ENCODE results near the gene PHKB.

The PHKB gene

DNA sequence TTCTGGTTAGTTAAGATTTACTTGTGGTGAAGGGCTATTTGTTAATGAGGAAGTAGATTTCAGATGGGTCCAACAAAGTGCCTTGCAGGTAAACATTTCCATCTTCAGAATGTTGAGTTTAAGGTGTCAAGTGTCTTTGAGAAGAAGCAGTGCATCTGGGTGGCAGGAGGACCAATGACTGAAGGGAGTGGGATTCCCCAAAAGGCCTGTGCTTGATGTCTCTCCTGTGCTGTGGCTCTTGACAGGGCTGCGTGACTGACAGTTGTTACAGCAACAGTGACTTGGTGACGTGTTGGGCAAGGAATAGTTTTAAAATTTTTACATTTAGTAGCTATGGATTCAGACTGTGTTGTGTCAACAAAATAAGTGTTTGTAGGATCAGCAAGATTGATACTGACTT is 149.9 kb downstream of the PHKB start:
- no peak for DNase-seq (ENCODE audit: low read depth in 1 of 2, low spot score in 1 of 2)
- no peaks in the 10 kb centered on the region for H3K27me3 ChIP-seq (ENCODE audit: insufficient read depth, poor library complexity, severe bottlenecking)
- H3K27ac ChIP-seq (replicated peaks) = no peak overlapping the region
- TF ChIP-seq, protein P1, sequence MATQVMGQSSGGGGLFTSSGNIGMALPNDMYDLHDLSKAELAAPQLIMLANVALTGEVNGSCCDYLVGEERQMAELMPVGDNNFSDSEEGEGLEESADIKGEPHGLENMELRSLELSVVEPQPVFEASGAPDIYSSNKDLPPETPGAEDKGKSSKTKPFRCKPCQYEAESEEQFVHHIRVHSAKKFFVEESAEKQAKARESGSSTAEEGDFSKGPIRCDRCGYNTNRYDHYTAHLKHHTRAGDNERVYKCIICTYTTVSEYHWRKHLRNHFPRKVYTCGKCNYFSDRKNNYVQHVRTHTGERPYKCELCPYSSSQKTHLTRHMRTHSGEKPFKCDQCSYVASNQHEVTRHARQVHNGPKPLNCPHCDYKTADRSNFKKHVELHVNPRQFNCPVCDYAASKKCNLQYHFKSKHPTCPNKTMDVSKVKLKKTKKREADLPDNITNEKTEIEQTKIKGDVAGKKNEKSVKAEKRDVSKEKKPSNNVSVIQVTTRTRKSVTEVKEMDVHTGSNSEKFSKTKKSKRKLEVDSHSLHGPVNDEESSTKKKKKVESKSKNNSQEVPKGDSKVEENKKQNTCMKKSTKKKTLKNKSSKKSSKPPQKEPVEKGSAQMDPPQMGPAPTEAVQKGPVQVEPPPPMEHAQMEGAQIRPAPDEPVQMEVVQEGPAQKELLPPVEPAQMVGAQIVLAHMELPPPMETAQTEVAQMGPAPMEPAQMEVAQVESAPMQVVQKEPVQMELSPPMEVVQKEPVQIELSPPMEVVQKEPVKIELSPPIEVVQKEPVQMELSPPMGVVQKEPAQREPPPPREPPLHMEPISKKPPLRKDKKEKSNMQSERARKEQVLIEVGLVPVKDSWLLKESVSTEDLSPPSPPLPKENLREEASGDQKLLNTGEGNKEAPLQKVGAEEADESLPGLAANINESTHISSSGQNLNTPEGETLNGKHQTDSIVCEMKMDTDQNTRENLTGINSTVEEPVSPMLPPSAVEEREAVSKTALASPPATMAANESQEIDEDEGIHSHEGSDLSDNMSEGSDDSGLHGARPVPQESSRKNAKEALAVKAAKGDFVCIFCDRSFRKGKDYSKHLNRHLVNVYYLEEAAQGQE (IDR thresholded peaks at IDR 0.05; ENCODE audit: insufficient replicate concordance, low read depth) = no peak
- TF ChIP-seq, protein P2, sequence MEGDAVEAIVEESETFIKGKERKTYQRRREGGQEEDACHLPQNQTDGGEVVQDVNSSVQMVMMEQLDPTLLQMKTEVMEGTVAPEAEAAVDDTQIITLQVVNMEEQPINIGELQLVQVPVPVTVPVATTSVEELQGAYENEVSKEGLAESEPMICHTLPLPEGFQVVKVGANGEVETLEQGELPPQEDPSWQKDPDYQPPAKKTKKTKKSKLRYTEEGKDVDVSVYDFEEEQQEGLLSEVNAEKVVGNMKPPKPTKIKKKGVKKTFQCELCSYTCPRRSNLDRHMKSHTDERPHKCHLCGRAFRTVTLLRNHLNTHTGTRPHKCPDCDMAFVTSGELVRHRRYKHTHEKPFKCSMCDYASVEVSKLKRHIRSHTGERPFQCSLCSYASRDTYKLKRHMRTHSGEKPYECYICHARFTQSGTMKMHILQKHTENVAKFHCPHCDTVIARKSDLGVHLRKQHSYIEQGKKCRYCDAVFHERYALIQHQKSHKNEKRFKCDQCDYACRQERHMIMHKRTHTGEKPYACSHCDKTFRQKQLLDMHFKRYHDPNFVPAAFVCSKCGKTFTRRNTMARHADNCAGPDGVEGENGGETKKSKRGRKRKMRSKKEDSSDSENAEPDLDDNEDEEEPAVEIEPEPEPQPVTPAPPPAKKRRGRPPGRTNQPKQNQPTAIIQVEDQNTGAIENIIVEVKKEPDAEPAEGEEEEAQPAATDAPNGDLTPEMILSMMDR (IDR thresholded peaks at IDR 0.05; ENCODE audit: insufficient read depth, low read length) = no peak
- TF ChIP-seq SPI1 (IDR thresholded peaks at IDR 0.05; ENCODE audit: borderline replicate concordance, low read depth) = no peak
- TF ChIP-seq GABPA (IDR thresholded peaks at IDR 0.05; ENCODE audit: low read depth) = no peak
- no peak for TF ChIP-seq POLR2AphosphoS5 (IDR thresholded peaks at IDR 0.05; ENCODE audit: low read depth)
- H3K4me3 ChIP-seq (replicated peaks; ENCODE audit: insufficient read depth, low read length) = no peak overlapping the region

DNA sequence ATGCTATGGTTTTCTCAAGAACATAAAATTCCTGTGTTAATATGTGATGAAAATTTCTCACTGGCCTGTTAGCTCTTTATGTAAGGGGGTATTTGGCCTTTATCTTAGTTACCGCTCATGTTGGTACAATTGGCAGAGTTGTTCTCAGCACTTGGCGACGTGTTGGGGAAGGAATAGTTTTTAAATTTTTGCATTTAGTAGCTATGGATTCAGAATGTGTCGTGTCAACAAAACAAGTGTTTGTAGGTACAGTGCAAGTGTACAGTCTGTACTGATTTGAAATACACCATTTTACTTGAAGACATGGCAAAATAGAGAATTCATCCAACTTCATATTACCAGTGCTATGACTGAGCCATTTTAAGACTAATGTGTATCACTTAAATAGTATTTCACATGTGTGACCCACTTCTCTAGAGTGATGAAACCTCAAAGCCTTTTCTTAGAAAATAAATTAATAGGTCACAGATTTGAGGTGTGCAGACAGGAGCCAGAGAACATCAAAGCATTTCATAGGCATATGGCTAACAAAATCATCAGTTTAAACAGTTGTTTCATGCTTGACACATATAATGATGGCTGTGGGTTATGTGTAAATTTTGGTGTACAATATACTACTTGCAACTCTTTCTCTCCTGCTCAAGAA is 150.8 kb downstream of the PHKB start:
- DNase-seq (ENCODE audit: low read depth in 1 of 2, low spot score in 1 of 2) = no peak
- Histone ChIP-seq H3K4me3 (replicated peaks; ENCODE audit: insufficient read depth, low read length) (no peak overlapping the region), H3K27ac (replicated peaks) (no peak overlapping the region), H3K27me3 (ENCODE audit: insufficient read depth, poor library complexity, severe bottlenecking) (no peaks in the 10 kb centered on the region)
- TF ChIP-seq GABPA (IDR thresholded peaks at IDR 0.05; ENCODE audit: low read depth) (no peak), SPI1 (IDR thresholded peaks at IDR 0.05; ENCODE audit: borderline replicate concordance, low read depth) (no peak)

DNA sequence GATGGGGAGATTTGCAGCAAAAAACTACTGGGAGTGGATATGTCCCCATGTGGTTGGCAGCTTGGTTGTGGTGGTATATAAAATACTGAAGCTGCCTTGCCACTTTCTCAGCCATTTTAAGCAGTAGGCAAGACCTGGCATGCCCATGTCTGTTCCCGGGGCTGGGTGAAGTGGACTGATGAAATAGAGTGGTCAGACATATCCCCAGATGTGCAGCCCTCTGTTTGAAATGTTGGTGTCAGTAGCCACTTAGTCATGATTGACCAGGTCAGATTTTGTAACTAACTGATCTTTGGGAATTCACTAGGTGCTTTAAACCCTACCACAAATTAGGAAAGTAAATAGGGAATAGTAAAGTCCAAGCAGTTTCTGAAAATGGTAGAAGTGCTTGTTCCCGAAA is 151.6 kb downstream of the PHKB start:
- DNase-seq (ENCODE audit: low read depth in 1 of 2, low spot score in 1 of 2) = no peak
- TF ChIP-seq, protein P2 (IDR thresholded peaks at IDR 0.05; ENCODE audit: insufficient read depth, low read length) = no peak
- no peak for TF ChIP-seq SPI1 (IDR thresholded peaks at IDR 0.05; ENCODE audit: borderline replicate concordance, low read depth)
- TF ChIP-seq, protein P1 (IDR thresholded peaks at IDR 0.05; ENCODE audit: insufficient replicate concordance, low read depth) = no peak
- TF ChIP-seq GABPA (IDR thresholded peaks at IDR 0.05; ENCODE audit: low read depth) = no peak
- no peak for TF ChIP-seq POLR2AphosphoS5 (IDR thresholded peaks at IDR 0.05; ENCODE audit: low read depth)
- no peaks in the 10 kb centered on the region for H3K27me3 ChIP-seq (ENCODE audit: insufficient read depth, poor library complexity, severe bottlenecking)
- H3K27ac ChIP-seq (replicated peaks) = no peak overlapping the region
- H3K4me3 ChIP-seq (replicated peaks; ENCODE audit: insufficient read depth, low read length) = no peak overlapping the region

DNA sequence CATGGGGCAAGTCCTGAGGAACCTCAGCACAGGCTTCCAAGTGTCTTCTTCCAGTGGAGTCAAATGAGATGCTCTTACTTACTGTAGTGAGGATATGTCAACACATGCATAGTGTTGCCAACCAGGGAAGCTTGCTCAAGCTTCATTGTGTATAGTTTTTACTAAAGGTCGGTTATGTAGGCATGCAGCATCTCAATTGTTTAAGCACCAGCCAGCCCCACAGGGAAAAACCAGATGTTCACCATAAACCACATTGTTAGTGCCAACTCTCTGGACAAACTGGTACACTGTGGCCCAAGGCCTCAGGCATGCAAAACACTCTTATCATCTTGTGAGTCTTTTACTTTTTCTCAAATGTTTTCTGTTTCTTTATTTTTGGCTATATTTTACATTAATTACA is 152.1 kb downstream of the PHKB start:
- Histone ChIP-seq H3K27ac (replicated peaks) (no peak overlapping the region), H3K27me3 (ENCODE audit: insufficient read depth, poor library complexity, severe bottlenecking) (no peaks in the 10 kb centered on the region), H3K4me3 (replicated peaks; ENCODE audit: insufficient read depth, low read length) (no peak overlapping the region)
- DNase-seq (ENCODE audit: low read depth in 1 of 2, low spot score in 1 of 2) = peak in 1 of 2 experiments; percentile 24
- TF ChIP-seq GABPA (IDR thresholded peaks at IDR 0.05; ENCODE audit: low read depth) = no peak
- TF ChIP-seq, protein P2 (IDR thresholded peaks at IDR 0.05; ENCODE audit: insufficient read depth, low read length) = no peak
- TF ChIP-seq POLR2AphosphoS5 (IDR thresholded peaks at IDR 0.05; ENCODE audit: low read depth) = no peak
- TF ChIP-seq, protein P1 (IDR thresholded peaks at IDR 0.05; ENCODE audit: insufficient replicate concordance, low read depth) = no peak
- no peak for TF ChIP-seq SPI1 (IDR thresholded peaks at IDR 0.05; ENCODE audit: borderline replicate concordance, low read depth)
